IPS-11a (cell line): ENCODE data around the gene SCAANT1.

Experiments
- H3K4me3 ChIP-seq: one replicate; pipeline ENCODE4 v1.5.1; 2013; ENCODE audit warnings: low read depth, low read length, control low read depth

SCAANT1 gene

DNA sequence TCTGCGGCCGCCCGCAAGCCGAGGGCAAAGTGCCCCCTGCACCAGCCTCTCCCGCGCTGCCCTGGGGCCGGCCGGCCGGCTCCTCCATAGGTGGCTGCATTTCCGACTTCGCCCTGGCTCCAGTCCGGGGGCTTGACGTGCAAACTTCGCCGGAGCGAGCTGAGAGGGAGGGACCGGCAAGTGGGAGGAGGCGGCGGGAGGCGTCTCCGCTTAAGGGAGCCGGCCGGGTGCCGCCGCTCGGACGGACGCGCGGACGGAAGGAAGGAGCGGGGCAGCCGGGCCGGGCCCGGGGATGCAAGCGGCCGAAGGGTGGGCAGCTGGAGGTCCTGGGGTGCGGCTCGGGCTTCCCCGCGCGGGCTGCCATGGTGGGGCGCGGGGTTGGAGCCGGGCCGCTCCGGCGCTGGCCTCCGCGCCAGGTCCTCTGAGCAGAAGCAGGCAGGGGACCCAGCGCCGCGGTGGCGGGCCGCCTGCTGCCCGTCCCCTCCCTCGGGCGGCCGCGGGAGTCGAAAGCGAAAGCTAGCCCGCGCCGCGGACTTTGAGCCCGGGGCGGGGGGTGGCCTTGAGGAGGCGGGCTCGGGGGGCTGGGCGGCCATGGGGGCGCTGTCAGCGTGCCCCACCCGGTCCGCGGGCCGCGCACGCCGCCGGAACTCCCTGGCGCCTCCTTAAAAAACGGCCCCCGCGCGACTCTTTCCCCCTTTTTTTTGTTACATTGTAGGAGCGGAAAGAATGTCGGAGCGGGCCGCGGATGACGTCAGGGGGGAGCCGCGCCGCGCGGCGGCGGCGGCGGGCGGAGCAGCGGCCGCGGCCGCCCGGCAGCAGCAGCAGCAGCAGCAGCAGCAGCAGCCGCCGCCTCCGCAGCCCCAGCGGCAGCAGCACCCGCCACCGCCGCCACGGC, at the start of gene SCAANT1:
TSS of gene SCAANT1 (minus strand) at position 511 of the 895 bp plus-strand sequence.
- H3K4me3 ChIP-seq = peak within 1 kb of the TSS; percentile 61

DNA sequence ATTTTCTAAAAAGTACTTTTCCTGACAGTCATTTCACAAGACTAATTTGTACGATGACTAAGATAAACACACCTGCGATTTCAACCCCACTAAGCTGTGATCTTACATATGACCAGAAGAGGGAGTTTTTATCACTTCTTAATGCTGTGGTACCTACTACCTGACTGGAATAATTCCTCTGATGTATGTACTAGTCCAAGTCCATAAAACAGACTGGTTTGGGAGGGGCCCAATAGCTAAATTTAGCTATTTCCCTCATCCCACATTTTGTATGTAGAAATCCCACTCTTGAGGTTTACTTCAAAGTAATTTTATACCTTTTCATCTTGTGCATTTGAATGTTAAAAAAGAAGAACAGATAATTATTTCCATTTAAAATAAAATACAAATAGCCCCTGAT, 49.7 kb upstream of the SCAANT1 start:
- H3K4me3 ChIP-seq = no peak overlapping the region

GRCh38 chr3:63960048-63960711, 48.0 kb upstream of the SCAANT1 start:
- no peak overlapping the region for H3K4me3 ChIP-seq

- H3K4me3 ChIP-seq = no peak overlapping the region
Measured at GRCh38 chr3:63959146-63959545, 47.0 kb upstream of the SCAANT1 start.

- H3K4me3 ChIP-seq = no peak overlapping the region
Measured at GRCh38 chr3:63955830-63956545, 43.8 kb upstream of the SCAANT1 start.

DNA sequence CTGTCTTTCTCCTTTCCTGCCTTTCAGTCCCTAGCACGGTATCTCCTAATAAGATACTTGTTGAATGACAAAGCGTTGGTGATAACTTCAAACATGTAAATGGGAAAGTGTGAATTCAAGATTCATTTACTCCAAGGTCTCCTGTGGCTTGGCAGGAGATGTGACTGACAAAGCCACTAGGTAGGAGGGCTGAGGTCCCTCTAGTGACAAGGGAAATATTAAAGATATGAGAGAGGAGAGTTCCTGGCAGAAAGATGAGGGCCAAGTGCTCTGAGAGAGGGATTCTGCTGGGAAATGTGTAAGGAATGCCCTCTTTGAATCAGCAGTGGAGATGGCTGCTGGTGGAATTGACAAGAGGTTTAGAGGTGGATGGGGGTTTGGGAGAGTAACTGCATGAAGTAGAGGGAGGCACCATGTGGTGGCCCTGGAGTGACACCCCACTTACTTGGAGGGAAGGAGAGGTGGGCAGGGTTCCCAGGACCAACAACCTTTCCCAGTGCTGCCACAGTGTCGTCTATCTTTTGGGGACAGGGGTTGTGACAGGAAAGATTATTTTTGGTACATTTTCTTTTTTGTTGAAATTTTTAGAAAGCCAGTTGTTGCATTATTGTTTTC, 43.0 kb upstream of the SCAANT1 start:
- no peak overlapping the region for H3K4me3 ChIP-seq

DNA sequence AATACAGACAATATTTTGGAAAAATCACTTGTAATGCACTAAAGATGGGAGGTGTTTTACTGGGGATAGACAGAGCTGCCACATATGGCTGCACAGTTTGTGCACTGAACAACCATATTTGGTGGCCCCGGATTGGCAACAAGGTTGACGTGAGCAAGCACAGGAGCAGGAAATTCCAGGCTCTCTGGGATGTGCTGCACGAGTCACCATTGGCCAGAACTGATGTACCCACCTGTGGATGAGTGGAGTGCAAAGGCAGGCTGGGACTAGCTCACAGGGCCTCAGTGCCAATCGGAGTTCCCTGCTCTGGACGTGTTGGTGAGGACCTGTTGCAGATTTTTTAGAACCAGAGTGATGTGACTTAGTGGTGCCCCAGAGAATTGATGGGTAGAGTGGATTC, 42.0 kb upstream of the SCAANT1 start:
- no peak overlapping the region for H3K4me3 ChIP-seq

- no peak overlapping the region for H3K4me3 ChIP-seq
Measured at GRCh38 chr3:63952248-63952594, 40.0 kb upstream of the SCAANT1 start.

DNA sequence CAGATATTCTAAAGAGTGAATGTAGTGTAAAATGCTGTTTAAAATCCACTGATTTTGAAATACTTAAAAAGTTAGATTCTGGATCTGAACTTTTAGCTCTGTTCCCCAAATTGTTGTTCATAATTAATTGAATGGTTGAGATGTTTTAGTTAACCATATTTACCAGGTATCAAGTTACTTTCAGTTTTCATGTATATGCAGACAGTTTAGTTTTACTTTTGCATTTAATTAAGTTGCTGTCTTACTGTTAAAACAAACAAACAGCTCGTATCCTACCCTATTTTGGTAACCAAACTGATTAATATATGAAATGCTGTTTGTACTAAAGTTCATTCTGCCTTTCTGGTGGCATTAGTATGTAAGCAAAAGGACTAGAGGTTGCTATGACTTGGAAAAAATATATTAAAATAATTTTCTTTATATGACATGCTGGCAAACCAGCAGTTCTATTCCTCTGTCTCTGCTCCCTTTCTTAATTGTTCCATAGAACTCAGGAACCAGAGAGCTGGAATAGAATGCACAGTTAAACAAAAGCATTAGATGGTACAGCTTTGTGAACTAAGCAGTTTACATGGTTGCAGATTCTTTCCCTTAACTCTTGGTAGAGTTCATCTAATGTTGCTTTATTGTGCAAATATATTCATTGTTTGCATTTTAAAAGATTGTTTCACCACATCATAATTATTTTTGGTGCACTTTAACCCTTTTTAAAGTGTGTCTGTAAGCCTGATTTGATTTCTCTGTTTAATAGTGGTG, 39.5 kb upstream of the SCAANT1 start:
- no peak overlapping the region for H3K4me3 ChIP-seq

DNA sequence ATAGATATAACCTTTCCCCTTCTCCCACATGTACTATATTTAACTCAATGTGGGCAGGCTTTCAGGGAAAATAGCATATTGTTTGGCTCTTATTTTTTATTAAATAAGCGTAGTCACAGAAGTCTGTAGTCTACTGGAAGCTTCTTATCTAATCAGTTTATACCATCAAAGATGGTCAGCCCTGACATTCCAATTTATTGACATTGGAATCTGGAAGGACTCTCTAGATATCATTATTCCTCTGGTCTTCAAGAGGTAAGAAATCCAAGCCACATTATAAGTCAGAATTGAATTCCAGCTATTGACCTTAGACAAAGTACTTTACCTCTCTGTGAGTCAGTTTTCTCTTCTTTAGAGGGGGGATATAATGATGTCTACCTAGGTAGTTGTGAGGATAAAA, 38.5 kb upstream of the SCAANT1 start:
- H3K4me3 ChIP-seq = no peak overlapping the region

DNA sequence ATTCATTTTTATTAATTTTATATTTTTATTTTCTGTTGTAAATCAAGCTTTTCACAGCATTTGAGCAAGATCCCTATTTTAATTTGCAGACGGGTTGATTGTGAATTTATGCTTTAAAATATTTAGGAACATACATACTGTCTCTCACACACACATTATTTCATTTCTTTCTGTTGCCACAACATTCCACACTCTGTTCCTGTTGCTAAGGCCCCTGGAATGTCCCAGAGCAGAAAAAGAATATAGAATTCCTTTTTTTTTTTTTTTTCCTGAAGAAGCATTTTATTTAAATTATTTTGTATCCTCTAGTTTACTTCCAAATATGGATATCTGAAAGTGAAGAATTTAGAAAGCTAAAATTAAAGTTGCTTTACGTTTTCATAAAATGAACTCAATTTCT, 36.8 kb upstream of the SCAANT1 start:
- H3K4me3 ChIP-seq = no peak overlapping the region

DNA sequence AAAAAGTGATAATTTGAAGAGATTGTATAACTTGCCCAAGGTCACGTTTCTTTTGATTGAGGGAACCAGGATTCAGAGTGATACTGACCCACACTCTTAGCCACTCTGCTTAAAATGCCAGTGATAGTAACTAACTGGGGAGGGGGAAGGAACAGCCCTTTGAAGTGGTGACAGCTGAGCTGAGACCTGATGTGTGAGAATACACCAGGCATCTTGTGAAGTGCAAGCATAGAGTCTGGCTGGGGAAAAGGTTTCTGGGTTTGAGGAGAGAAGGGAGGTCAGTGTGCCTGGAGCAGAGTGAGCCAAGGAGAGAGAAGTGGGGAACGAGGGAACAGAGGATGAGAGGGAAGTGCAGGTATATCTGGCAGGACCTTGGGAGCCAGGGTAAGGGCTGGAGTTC, 35.4 kb upstream of the SCAANT1 start:
- H3K4me3 ChIP-seq = no peak overlapping the region

- no peak overlapping the region for H3K4me3 ChIP-seq
Measured at GRCh38 chr3:63946753-63947152, 34.6 kb upstream of the SCAANT1 start.

- no peak overlapping the region for H3K4me3 ChIP-seq
Measured at GRCh38 chr3:63945558-63946096, 33.4 kb upstream of the SCAANT1 start.

- H3K4me3 ChIP-seq = no peak overlapping the region
Measured at GRCh38 chr3:63943678-63944077, 31.5 kb upstream of the SCAANT1 start.

DNA sequence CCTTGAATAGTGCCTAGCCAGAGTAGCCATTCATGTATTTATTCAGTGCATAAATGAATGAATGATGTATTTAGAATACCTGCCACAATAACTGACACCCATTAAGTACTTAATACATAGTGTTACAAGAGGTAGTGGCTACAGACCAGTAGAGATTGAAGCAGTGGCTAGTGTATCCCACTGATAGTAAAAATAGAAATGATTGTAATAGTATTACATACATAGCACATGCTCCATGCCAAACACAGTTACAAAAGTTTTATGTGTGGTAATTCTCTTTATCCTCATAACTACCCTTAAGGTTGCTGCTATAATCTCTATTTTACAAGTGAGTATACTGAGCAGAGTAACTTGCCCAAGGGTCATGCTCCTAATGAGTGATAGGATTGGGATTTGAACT, 30.3 kb upstream of the SCAANT1 start:
- no peak overlapping the region for H3K4me3 ChIP-seq

GRCh38 chr3:63940389-63940757, 28.2 kb upstream of the SCAANT1 start:
- H3K4me3 ChIP-seq = no peak overlapping the region

- H3K4me3 ChIP-seq = no peak overlapping the region
Measured at GRCh38 chr3:63937661-63938651, 25.8 kb upstream of the SCAANT1 start.

DNA sequence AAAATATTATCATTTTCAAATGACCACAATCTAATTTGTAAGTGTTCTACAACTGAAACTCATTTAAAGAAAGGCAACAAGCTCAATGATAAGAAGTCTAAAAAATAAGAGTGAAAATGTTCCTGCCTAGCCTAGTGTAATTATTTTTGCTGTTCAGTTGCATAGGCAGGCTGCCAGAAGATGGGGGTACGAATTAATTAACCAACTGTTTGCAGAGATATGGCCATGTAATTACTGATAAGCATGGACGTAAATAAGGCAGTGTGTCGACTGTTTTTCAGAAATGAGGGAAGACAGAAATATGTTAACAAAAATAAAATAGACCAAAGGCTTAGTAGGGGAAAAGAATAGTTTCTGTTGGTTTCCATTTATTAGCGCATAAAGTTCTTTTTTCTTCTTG, 24.7 kb upstream of the SCAANT1 start:
- H3K4me3 ChIP-seq = no peak overlapping the region
